ENCODE measurements around the gene LRRC56.

- TF ChIP-seq ZBTB21 (CRISPR knock-in tag; IDR thresholded peaks at IDR 0.05; ENCODE audit: borderline replicate concordance) (no peak), CTCF (IDR thresholded peaks at IDR 0.05) (no peak)
Measured at GRCh38 chr11:532527-532985, 4.8 kb upstream of the LRRC56 start.
